T1000 (cell line): ENCODE results near the gene GULP1.
"Not testable (repeated sequence)": the region's sequence is repeated elsewhere in the genome, so short reads cannot be mapped to it uniquely, and the experiment has no call there.

Source experiments
- DNase-seq: peaks from one replicate; lab custom pipeline; 2025; ENCODE audit warnings: mixed read lengths; lab: John Stamatoyannopoulos, UW

Gene GULP1

DNA sequence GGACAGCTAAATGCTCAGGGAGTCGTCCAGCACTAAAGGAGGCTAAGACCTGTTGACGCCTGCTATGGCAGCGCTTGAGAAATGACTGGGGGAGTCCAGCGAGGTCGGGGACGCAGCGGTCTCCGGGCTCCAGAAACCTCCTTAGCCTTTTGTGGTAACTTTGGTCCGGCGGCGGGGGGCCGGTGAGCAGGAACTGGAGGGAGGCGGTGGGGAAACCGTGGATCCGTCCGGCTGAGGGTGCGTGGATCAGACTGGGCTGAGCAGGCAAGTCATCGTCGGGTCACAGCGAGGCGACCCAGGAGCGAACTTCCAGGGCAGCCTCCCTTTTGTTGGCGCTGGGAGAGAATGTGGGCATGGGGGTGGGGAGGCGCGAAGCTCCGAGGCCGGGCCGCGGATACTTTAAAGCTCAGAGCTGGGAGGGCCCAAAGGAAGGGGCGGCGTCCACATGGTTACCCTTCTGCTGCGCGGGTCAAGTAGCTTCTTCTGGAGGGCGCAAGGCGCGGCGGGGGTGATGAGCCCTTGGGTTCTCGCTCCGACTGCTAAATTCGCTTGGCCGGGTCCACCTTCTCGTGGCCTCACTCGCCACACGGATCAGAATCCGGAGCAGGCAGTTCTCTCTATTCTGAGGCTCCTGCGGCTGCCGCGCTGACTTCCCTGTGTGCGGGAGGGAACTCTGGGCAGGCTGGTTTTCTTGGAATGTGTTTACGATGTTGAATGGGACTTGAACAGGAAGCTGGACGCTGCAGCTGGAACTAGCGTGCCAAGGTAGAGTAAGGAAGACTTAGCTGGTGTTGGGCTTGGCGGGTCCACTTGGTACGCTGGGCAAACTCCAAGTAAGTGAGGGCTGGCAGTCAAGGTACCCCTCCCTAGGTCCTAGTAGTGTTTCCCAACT lies 920 bp downstream of the GULP1 start:
- DNase-seq = peak; percentile 70

DNA sequence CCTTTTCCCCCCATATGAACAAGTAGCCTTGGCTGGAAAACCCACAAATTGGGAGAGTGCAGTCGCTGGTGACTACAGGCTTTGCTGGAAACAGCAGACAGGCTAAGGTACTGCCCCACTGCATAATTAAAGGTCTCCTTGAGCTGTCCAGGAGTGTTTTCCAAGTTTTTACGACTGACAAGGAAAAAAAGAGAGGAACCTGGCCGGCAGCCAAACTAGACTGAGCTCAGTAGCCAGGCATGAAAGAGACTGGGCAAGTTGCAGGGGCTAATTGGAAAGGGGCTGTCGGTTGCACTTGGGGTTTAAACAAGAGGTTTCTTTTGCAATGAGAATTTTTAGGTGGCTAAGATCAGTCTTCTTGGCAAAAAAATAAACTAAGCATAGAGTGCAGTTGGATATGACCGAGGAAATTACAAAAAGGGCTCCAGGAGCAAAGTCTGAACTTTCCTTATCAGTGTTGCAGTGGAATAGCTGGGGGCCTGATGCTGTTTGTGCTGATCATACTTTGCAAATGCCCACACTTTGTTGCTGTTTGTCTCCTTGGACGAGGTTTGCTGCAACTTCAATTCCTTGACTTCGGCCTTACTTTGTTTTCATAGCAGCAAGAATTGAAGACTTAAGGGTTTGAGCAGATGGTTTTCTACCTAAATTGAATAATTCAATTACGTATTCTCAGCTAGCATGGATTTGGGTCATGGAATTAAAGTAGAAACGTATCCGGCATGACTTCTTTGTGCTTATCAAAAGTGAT lies 2.1 kb downstream of the GULP1 start:
- DNase-seq = peak; percentile 61

DNA sequence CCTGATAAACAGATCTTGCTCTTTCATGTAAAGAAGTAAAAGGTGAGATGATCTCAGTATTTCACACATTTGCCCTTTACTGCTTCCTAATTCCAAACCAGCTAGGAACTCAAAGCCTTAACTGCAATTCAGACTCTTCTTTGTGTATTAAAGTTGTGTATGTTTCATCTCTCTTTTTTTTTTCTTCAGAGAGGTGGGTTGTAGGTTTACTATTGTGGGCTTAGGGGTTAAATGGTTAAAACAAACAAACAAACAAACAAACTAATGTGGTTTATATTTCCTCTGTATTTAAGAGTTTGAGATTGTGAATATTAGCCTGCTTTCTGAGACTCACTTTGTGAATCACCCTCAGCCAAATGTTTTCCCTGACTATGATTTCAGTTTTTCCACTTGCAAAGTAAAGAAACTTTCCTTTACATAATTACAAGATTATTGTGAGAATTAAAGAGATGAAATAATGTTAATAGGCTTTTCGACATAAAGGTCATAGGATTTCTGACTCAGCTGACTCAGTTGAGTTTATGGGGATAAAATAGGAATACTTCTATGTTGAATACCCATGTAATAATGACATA lies 2.8 kb downstream of the GULP1 start:
- DNase-seq = no peak

DNA sequence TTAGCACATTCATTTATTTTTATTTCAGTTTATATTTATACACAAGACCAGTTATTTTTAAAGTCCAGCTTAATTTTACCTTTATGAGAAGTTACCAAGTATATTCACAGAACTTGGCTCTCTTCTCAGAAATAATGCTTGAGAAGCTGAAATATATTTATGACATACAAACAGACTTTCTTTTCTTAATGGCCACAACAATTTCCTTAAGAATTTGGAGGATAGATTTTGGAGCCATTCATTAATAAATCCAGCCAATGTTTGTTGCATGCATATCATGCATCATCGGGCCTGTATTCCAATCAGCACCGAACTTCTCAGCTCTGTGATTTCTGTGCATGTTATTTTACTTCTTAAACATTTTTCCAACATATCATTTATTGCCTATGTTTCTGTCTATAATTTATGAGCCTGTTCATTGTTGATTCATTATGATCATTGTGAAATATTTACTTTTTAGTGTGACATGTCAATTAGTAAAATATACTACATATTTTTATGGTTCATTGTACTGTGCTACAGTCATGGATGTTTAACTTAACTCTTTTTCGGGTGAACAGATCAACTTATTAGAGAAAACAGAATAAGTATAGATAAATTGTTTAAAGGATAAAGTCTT lies 3.5 kb downstream of the GULP1 start:
- DNase-seq = no peak

DNA sequence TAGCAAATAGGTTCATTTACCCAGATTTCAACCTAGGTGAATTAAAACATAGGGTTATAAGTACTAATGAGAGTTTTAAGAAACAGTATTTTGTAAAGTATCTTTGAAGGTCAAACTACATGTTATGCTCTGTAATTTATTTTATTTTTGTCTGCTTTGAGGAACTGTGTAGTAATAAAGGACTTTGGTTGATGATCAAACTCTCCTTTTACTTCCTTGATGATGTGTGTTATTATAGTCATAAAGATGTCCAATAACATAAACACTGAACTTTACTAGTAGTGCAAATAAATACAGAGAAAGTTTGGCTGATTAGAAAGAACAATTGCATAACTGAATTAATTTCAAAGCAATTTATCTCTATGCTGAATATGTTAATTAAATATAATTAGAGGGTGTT lies 6.3 kb downstream of the GULP1 start:
- no peak for DNase-seq

DNA sequence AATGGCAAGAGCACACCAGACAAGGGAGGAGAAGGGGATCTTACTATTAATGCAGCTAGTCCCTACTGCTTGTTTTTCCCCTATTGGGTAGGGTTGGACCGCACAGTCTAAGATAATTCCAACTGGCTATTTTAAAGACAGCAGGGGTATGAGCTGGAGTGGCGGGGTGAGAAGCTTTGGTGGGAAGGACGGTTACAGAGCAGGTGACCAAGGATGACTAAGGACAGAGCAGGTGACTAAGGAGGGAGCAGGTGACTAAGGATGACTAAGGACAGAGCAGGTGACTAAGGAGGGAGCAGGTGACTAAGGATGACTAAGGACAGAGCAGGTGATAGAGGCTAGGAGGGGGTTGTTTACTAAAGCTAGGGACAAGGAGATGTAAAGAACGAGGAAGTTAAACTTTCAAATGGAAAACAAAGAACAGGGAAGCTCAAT lies 7.3 kb downstream of the GULP1 start:
- DNase-seq = not testable (repeated sequence)

DNA sequence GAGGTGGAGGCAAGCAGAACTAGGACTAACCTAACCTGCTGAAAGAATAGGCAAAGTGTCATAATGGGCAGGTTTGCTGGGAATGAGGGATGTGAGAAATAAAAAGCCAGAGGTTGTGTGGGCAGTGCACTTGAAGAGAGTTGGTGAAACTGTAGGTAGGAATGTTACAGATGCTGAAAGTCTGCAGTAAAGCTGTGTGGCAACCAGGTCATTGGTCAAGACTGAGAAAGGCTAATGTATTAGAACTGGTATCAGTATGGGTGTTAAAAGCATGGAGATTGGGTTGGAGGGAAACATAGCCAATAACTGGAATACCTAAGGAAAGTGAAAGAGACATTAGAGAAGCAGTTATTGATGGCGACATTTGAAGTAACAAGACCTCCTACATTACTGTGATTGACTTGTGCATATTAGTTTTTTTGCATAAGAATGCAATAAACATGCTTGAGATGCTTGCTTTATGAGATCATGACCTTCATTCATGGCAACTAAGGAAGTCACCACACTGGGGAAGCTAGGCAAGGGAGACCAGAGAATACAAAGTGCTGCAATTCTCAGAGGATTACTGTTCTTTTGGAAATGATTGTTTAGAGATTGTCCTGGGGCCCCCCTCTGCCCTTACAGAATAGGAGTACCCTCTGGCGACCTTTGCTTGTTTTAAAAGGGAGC lies 11.8 kb downstream of the GULP1 start:
- peak; percentile 54 for DNase-seq

DNA sequence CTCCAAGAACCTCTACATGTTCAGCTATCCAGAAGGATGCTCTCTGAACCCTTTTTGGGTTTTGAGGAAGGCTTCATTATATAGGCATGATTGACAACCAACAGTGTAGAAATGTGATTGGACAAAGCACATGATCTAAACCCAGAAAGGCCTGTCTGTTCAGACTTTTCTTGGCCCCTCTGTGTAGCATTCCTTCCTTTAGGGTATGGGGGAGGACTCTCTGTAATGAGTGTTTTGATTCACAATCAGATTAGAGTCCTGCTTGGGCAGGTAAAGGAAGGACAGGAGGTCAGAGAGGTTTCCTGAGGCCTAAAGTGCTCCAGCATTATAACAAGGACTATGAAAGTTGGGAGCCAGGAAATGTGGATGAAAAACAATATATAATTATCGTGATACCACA lies 13.6 kb downstream of the GULP1 start:
- no peak for DNase-seq

DNA sequence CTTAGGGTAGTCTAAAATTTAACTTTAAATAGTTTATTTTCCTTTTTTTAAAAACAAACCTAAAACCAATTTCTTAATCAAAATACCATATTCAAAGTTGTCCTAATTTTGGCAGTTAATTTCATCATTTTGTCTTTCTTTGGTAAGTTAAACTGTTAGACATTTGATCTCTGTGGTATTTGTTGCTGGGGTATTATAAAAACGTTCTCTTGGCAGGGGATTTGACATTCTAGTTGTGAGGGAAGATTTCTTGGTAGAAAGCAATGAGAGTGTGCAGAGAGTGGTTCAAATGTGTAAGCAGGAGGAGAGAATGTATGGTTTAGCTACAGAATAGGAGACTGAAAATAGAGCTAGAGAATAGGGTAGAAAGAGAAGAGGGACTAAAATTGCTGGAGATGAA lies 14.6 kb downstream of the GULP1 start:
- no peak for DNase-seq

DNA sequence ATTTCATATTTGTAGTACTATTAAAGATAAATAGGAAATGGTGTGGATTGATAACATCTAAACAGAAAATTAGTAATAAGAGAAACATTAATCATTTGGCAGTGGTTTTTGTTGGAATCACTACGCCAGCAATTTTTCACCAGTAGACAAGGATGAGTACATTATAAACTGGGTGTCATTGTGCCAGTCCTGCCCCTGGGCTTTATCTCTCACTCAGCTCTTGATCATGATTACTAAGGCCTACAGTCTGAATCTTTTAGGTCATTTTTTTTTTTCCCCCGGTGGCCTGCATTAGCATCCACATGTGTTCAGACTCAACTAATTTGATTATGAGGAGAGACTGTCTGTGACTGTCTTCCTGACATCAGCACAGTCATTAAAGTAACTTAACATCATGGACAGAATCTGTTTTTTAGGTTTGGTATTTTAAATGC lies 16.2 kb downstream of the GULP1 start:
- DNase-seq = no peak

DNA sequence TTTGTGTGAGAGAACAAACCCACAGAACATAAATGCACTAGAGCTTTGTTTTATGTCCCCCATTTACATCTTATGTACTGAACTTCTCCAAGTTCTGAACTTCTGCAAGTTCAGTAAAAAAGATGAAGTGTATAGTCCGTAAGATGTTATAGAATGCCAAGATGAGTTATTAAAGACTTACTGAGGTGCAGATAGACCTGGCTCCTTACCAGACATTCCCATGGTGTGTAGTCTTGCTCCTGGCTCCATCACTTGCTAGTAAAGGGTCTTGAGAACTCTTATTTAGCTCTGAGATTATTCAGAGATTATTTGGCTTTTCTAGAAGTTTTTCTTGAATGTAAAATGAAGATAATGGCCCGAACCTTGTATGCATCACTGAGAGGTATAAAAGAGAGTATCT lies 16.8 kb downstream of the GULP1 start:
- no peak for DNase-seq

DNA sequence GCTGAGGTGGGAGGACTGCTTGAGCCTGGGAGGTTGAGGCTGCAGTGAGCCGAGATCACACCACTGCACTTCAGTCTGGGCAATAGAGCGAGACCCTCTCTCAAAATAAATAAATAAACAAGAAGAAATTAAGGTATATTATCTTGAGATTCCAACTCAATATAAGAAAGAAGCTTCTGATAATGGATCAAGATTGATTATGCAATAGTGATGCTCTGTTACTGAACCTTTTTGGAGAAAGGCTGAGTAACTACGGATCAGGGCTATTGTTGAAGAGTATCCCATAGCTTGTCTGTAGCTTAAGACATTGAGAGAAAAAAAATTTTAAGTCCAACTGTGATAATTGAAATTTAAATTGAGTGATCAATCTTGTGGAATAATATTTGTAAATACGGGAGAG lies 17.7 kb downstream of the GULP1 start:
- no peak for DNase-seq

DNA sequence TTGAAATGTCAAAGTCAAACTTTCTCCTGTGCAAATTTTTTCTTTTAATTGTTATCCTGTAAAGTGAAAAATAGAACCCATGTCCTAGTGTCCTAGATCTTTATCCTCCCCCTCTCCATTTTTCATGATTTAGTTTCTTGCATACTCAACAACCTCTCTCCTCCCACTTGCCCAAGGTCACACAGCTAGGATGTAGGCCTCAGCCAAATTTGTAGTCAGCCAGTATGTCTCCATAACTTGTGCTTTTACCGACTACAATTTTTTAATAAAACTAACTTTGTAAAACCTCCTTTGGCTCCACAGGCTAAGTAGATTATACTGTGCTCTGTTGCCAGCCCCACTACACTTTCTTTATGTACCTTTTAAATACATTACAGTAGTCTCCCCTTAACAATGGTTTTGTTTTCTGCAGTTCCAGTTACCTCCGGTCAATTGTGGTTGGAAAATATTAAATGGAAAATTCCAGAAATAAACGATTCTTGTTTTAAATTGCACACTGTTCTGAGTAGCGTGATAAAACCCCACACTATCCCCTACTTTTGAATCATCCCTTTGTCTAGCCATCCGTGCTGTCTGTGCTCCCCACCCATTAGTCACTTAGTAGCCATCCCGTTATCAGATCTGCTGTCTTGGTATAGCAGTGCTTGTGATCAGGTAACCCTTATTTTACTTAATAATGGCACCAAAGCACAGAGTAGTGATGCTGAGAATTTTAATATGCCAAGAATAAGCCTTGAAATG lies 22.8 kb downstream of the GULP1 start:
- DNase-seq = no peak

DNA sequence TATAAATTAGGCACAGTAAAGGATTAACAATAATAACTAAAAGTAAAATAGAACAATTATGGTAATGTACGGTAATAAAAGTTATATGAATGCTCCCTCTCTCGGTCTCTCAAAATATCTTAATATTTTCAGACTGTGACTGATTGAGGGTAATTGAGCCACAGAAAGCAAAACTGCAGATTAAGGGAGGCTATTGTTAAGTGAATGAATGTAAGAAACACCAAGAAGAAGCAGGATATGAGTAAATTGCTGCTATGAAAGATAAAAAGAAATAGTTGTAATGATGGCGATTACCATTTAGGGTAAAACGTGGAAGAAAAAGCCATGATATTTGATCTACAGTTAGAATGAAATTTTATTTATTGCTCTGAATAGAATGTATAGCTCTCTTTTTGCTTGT lies 24.1 kb downstream of the GULP1 start:
- no peak for DNase-seq

DNA sequence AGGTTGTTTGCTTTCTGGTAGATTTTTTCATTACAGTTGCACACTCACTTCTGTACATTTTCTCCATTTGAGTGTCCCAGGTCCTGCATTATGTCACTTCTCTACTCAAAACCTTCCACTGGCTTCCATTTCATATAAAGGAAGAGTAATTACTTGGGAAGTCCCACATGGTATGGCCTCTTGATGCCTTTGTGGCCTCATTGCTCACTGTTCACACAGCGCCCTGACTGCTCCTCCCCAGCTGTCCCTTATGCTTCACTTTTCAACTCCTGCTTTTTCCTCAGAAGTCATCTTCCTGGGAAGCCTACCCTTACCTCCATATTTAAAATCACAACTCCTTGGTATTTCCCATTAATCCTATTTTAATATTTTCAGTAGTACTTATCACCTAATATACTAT lies 24.7 kb downstream of the GULP1 start:
- no peak for DNase-seq

DNA sequence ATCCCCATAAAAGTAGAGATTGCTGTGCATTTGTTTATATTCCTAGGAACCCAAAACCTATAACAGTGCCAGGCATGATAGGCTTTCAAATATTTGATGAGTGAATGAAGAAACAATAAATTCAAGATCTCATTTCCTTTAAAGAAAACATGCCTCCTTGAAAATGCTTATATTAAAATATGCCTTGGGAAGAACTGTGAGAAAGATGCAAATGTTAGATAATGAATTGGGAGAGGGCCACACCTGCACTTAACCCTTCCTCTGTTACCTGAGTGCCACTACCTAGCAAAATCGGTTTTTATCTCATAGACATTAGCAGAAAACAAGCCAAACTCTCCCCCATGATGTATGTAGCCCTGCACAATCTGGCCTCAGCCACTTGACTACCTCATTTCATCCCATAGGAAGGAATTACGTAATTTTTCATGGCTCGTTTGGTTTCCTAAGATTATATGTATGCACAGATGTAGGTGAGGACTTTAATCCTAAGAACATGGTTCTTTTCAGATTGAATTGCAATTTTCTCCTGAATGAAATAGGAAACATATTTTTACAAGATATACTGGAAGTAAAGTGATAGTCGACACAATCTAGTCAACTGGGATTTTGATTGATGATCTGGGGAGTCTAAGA lies 25.2 kb downstream of the GULP1 start:
- no peak for DNase-seq

DNA sequence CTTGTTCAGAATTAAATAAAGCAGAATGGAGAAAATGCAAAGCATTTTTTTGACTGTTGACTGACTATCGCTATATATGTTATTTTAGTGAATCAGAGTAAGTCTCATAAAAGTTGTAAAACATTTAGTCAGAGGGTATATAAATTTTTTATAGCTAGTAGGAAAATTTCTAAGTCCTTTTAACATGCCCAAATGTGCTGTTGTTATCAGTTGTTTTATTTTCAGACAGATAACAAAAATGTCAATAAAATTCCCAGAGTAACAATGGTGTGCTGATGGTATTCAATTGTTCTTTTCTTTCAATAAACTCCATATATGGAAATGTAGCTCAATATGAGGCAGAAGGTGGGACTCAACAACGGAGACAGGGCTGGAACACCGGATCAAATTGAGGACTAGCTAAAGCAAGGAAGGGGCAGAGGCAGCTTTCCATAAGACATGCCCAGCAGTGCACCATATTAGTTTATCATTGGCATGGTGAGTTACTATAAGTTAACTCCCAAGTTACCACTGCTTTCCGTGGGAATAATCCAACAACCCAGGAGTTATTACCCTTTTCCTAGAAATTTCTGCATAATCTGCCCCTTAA lies 26.6 kb downstream of the GULP1 start:
- DNase-seq = no peak

DNA sequence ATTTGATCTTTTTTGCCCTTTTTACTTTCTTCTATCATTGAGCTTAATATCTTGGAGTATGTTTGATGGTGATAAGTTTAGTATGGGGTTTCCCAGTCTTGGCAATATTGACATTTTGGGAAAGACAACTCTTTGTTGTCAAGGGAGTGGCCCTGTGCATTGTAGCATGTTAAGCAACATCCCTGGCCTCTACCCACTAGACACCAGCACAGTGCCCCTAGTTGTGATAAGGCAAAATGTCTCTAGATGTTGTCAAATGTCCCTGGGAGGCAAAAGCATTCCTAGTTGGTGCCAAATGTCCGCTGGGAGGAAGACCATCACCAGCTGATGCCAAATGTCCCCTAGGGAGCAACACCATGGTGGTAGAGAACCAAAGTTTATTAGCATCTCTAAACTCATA lies 28.2 kb downstream of the GULP1 start:
- no peak for DNase-seq

DNA sequence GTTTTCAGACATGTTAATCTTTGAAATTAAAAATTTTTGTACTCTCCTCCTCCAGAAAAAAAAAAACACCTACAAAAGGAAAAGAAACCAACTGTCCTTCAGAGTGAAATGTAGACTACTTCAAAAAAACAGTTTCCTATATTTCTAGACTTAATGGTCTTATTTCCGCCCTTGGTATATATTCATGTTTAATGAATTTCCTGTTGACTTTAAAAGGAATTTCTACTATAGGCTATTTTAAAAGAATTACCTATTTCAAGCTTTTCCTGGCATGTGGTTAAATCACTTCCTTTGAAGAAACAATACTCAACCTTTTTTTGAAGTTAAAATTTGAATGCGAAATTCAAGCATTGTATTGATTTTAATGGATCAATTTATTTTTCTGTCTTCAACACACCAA lies 29.2 kb downstream of the GULP1 start:
- DNase-seq = no peak
